Activated CD4-positive, alpha-beta T cell treated with anti-CD3 and anti-CD28 coated beads, Interleukin-2, amount 10 ng/mL, durations not matched to agents 24 days and 14 days (primary cell): ENCODE measurements around the gene EPB41L4B. TPM values are rescaled to one million over a fixed set of nuclear protein-coding genes. Genes with fewer than 3 reads are reported as not detected.

ENCODE experiments used
- DNase-seq: peaks from one replicate; pipeline ENCODE4 v3.0.0; 2022
- H3K27ac Mint-ChIP-seq: one replicate; pipeline ENCODE4 v1.8.0; 2022; ENCODE audit warnings: mild to moderate bottlenecking, mixed read lengths
- H3K27me3 Mint-ChIP-seq: one replicate; pipeline ENCODE4 v1.8.0; 2022; ENCODE audit warnings: mixed read lengths
- H3K36me3 Mint-ChIP-seq: one replicate; pipeline ENCODE4 v1.8.0; 2022; ENCODE audit warnings: low read depth, mild to moderate bottlenecking, mixed read lengths
- H3K4me1 Mint-ChIP-seq: one replicate; pipeline ENCODE4 v1.8.0; 2021; ENCODE audit warnings: mixed read lengths
- H3K4me3 Mint-ChIP-seq: one replicate; pipeline ENCODE4 v1.8.0; 2022; ENCODE audit warnings: mild to moderate bottlenecking, moderate library complexity, mixed read lengths
- H3K9me3 Mint-ChIP-seq: one replicate; pipeline ENCODE4 v1.8.0; 2021; ENCODE audit warnings: mixed read lengths
- intact Hi-C: fragments of 100-400 bp; cut with micrococcal nuclease; formaldehyde crosslinking; loops from one replicate; pipeline ENCODE4 v1.15.1; 2023
- total RNA-seq: library from RNA; stranded (reverse); gene quantifications from 2 replicates; pipeline ENCODE4 v1.2.3, GENCODE V29; 2022

Gene EPB41L4B
- total RNA-seq, 1 donor from 2014 or later = 1.5 TPM

GRCh38 chr9:109335929-109336328 is 15.1 kb upstream of the EPB41L4B start:
- no peaks in the 10 kb centered on the region for H3K9me3 Mint-ChIP-seq
- intact Hi-C loops = no loop called here
- peaks cover 14% of the 10 kb centered on the region for H3K27me3 Mint-ChIP-seq
- H3K27ac Mint-ChIP-seq = no peak overlapping the region
- H3K36me3 Mint-ChIP-seq = no peaks in the 10 kb centered on the region
- H3K4me1 Mint-ChIP-seq = no peaks in the 10 kb centered on the region
- no peak overlapping the region for H3K4me3 Mint-ChIP-seq
- no peak for DNase-seq

- H3K36me3 Mint-ChIP-seq = no peaks in the 10 kb centered on the region
Observed at GRCh38 chr9:109335121-109335520, 14.3 kb upstream of the EPB41L4B start.

DNA sequence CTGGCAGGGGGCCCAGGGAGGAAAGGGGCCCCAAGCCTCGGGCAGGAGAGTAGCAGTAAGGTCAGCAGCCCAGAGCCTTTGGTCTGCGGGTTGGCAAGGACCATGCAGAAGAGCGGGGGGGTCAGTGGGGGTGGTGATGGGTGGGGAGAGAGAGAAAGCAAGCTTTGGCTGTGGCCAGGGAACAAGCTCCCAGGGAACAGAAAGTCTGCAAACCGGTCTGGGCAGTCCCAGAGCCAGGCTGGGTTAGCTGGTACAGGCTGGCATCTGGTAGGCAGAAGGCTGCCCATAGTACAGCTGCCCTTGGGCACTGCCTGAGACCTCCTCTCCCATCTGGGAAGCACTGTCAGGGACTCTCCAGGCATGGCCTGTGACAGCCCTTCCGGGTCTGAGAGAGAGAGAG is 10.5 kb upstream of the EPB41L4B start:
- intact Hi-C loops = no loop called here

More at GRCh38 chr9:109335121-109335520, 14.3 kb upstream of the EPB41L4B start:
- H3K27me3 Mint-ChIP-seq = peaks cover 14% of the 10 kb centered on the region
- DNase-seq = no peak
- no peak overlapping the region for H3K27ac Mint-ChIP-seq
- no peak overlapping the region for H3K4me3 Mint-ChIP-seq
- no peaks in the 10 kb centered on the region for H3K4me1 Mint-ChIP-seq
- H3K9me3 Mint-ChIP-seq = no peaks in the 10 kb centered on the region
- intact Hi-C loops = no loop called here

DNA sequence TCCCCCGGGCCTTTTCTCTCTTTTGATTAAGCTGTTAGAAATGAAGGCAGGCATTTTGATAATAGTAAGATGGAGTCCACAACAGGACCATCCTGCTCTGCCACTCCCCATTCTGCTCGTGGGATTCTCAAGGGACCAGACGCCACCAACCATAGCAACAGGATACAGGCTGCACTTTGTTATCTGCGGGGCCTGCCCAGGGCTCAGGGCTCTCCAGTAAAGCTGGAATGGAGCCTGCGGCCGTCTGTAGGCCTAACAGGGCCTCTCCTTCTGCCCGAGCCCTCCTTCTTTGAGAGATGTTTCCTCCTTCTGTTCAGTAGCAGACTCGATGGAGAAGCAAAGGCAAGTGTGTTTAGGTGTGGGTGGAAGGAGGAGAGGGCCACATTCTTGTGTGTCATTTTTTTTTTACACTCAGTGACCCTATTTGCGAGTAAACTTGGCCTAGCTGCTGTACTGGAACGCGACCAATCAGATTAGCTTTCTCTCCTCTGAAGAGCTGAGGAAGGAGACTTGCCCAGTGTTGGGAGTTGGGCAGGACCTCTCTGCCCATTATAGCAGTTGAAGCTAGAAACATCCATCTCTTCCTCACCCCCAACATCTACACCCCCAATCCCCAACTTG is 8.9 kb upstream of the EPB41L4B start:
- no peak overlapping the region for H3K4me3 Mint-ChIP-seq
- no peak overlapping the region for H3K27ac Mint-ChIP-seq
- intact Hi-C loops = loop anchor here (10.0 kb wide), 1 partner anchor 395 kb away; the partner anchor contains the start of genes ABITRAM and ELP1
- DNase-seq = no peak
- no peaks in the 10 kb centered on the region for H3K36me3 Mint-ChIP-seq
- H3K27me3 Mint-ChIP-seq = peaks cover 30% of the 10 kb centered on the region
- H3K9me3 Mint-ChIP-seq = no peaks in the 10 kb centered on the region
- peaks cover 2% of the 10 kb centered on the region for H3K4me1 Mint-ChIP-seq

More for the DNA sequence above, 10.5 kb upstream of the EPB41L4B start:
- H3K4me3 Mint-ChIP-seq = no peak overlapping the region
- no peaks in the 10 kb centered on the region for H3K36me3 Mint-ChIP-seq
- no peaks in the 10 kb centered on the region for H3K4me1 Mint-ChIP-seq
- H3K9me3 Mint-ChIP-seq = no peaks in the 10 kb centered on the region
- peaks cover 25% of the 10 kb centered on the region for H3K27me3 Mint-ChIP-seq
- no peak overlapping the region for H3K27ac Mint-ChIP-seq
- no peak for DNase-seq

DNA sequence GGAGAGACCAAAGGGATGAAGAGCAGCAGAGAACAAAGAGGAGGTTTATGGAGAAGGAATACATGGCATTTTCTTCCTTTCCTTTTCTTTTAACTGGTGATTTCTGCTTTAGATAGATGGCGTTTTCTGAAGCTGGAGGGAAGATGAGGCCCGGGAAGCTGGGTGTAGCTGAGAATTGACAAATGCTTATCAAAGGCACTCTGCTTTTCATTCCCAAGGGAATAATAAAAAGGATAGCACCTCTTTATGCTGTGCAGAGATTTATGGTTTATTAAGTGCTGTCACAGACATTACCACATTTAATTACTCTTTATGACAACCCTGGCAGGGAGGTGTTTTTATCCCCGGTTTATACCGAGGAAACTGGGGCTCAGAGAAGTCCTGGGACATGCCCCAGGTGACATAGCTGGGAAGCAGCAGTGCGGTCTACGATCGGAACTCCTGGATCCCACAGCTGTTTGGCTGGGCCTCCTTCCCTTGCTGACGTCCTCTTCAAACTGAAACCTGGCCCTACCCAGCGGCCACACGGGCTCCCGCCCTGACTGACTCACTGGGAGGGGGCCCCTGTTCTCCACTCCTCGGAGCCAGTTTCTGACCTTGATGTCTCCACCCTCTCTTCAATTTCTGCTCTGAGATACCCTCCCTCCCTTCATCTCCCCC is 8.2 kb upstream of the EPB41L4B start:
- Mint-ChIP-seq H3K4me3 (no peak overlapping the region), H3K4me1 (peaks cover 2% of the 10 kb centered on the region), H3K36me3 (no peaks in the 10 kb centered on the region), H3K27me3 (peaks cover 32% of the 10 kb centered on the region), H3K9me3 (no peaks in the 10 kb centered on the region), H3K27ac (no peak overlapping the region)
- no peak for DNase-seq
- intact Hi-C loops = loop anchor here (10.0 kb wide), 1 partner anchor 394 kb away; the partner anchor contains the start of genes ABITRAM and ELP1

GRCh38 chr9:109325089-109325488 is 4.2 kb upstream of the EPB41L4B start:
- H3K9me3 Mint-ChIP-seq = no peaks in the 10 kb centered on the region
- no peak overlapping the region for H3K4me3 Mint-ChIP-seq
- peaks cover 5% of the 10 kb centered on the region for H3K4me1 Mint-ChIP-seq
- H3K36me3 Mint-ChIP-seq = no peaks in the 10 kb centered on the region
- intact Hi-C loops = loop anchor here (10.0 kb wide), 1 partner anchor 390 kb away; the partner anchor contains the start of genes ABITRAM and ELP1
- no peak for DNase-seq
- peaks cover 51% of the 10 kb centered on the region for H3K27me3 Mint-ChIP-seq
- H3K27ac Mint-ChIP-seq = no peak overlapping the region

GRCh38 chr9:109323771-109324170 is 2.9 kb upstream of the EPB41L4B start:
- Mint-ChIP-seq H3K27ac (no peak overlapping the region), H3K27me3 (peaks cover 56% of the 10 kb centered on the region), H3K4me1 (peaks cover 10% of the 10 kb centered on the region), H3K4me3 (no peak overlapping the region), H3K9me3 (no peaks in the 10 kb centered on the region), H3K36me3 (no peaks in the 10 kb centered on the region)
- intact Hi-C loops = loop anchor here (5.0 to 10.0 kb wide), 5 partner anchors 79 to 389 kb away; partner anchors contain the start of genes ABITRAM and ELP1
- no peak for DNase-seq

DNA sequence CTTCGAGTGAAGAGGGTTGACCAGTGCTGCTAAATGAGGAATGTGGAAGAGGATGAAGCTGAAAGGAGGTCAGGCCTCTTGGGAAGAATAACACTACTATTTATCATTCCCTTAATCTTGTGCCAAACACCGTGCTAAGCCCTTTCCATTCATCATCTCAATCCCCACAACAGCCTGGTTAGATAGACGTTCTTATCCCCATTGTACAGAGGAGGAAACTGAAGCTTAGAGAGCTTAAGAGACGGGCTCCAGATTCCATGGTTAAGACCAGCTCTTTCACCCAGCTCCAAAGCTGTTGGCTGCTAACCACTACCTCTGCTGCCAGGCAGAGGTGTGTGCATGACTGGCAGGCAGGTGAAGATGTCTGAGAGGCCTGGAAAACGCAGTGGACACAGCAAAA is 868 bp upstream of the EPB41L4B start:
- no peak for DNase-seq
- no peak overlapping the region for H3K27ac Mint-ChIP-seq
- H3K4me3 Mint-ChIP-seq = no peak overlapping the region
- H3K9me3 Mint-ChIP-seq = no peaks in the 10 kb centered on the region
- H3K27me3 Mint-ChIP-seq = peaks cover 65% of the 10 kb centered on the region
- no peaks in the 10 kb centered on the region for H3K36me3 Mint-ChIP-seq
- intact Hi-C loops = loop anchor here (1.0 to 10.0 kb wide), 6 partner anchors 77 to 387 kb away; partner anchors contain the start of genes ABITRAM and ELP1
- H3K4me1 Mint-ChIP-seq = peaks cover 10% of the 10 kb centered on the region

GRCh38 chr9:109320331-109320741 is 523 bp downstream of the EPB41L4B start:
- H3K4me1 Mint-ChIP-seq = peaks cover 10% of the 10 kb centered on the region
- intact Hi-C loops = loop anchor here (5.0 to 10.0 kb wide), 5 partner anchors 82 to 386 kb away; partner anchors contain the start of genes ABITRAM and ELP1
- H3K36me3 Mint-ChIP-seq = no peaks in the 10 kb centered on the region
- peaks cover 71% of the 10 kb centered on the region for H3K27me3 Mint-ChIP-seq
- no peak overlapping the region for H3K27ac Mint-ChIP-seq
- peak; percentile 63 for DNase-seq
- no peaks in the 10 kb centered on the region for H3K9me3 Mint-ChIP-seq
- H3K4me3 Mint-ChIP-seq = no peak overlapping the region

GRCh38 chr9:109319626-109320241 is 1.1 kb downstream of the EPB41L4B start:
- Mint-ChIP-seq H3K36me3 (no peaks in the 10 kb centered on the region), H3K27ac (peak overlapping the region; percentile 73), H3K27me3 (peaks cover 72% of the 10 kb centered on the region), H3K4me1 (peaks cover 7% of the 10 kb centered on the region), H3K9me3 (no peaks in the 10 kb centered on the region), H3K4me3 (peak overlapping the region; percentile 81)
- peak; percentile 66 for DNase-seq
- intact Hi-C loops = loop anchor here (5.0 to 10.0 kb wide), 5 partner anchors 83 to 385 kb away; partner anchors contain the start of genes ABITRAM and ELP1

GRCh38 chr9:109319017-109319625 is 1.7 kb downstream of the EPB41L4B start:
- DNase-seq = peak; percentile 61
- Mint-ChIP-seq H3K27me3 (peaks cover 74% of the 10 kb centered on the region), H3K36me3 (no peaks in the 10 kb centered on the region), H3K4me1 (peaks cover 7% of the 10 kb centered on the region), H3K9me3 (no peaks in the 10 kb centered on the region), H3K4me3 (peak overlapping the region; percentile 81), H3K27ac (peak overlapping the region; percentile 73)
- intact Hi-C loops = no loop called here

GRCh38 chr9:109317979-109318741 is 2.7 kb downstream of the EPB41L4B start:
- peaks cover 7% of the 10 kb centered on the region for H3K4me1 Mint-ChIP-seq
- H3K36me3 Mint-ChIP-seq = no peaks in the 10 kb centered on the region
- peaks cover 74% of the 10 kb centered on the region for H3K27me3 Mint-ChIP-seq
- intact Hi-C loops = no loop called here
- no peaks in the 10 kb centered on the region for H3K9me3 Mint-ChIP-seq
- no peak for DNase-seq
- no peak overlapping the region for H3K27ac Mint-ChIP-seq
- H3K4me3 Mint-ChIP-seq = no peak overlapping the region
